Panc1 (cell line): ENCODE data around the gene UNC45B.

Experiments
- POLR2AphosphoS5 ChIP-seq: IDR thresholded peaks from 2 replicates; pipeline ENCODE4 v1.6.1; 2012; ENCODE audit warnings: mild to moderate bottlenecking, low read depth, low read length, moderate library complexity
- SIN3A ChIP-seq: IDR thresholded peaks from 2 replicates; pipeline ENCODE4 v1.6.1; 2012; ENCODE audit warnings: low read depth, mild to moderate bottlenecking, low read length, moderate library complexity, borderline replicate concordance; ENCODE audit not compliant: insufficient read depth
- TCF7L2 ChIP-seq: IDR thresholded peaks from 2 replicates; pipeline ENCODE4 v1.6.1; 2011; ENCODE audit warnings: mild to moderate bottlenecking, low read depth, low read length, inconsistent platforms
- TF ChIP-seq, protein P1 (sequence below): fragments of 450-650 bp; IDR thresholded peaks from 2 replicates; pipeline ENCODE4 v1.5.1; 2017; ENCODE audit warnings: mild to moderate bottlenecking
- TF ChIP-seq, protein P2 (sequence below), 2 experiments: IDR thresholded peaks; 2 replicates each; pipeline ENCODE4 v1.6.1; 2011 to 2012; ENCODE audit warnings: low read depth in 2 of 2, control low read depth in 1 of 2, low read length in 1 of 2, mild to moderate bottlenecking in 1 of 2, moderate library complexity in 1 of 2; ENCODE audit not compliant: insufficient read depth in 1 of 2

DNA sequence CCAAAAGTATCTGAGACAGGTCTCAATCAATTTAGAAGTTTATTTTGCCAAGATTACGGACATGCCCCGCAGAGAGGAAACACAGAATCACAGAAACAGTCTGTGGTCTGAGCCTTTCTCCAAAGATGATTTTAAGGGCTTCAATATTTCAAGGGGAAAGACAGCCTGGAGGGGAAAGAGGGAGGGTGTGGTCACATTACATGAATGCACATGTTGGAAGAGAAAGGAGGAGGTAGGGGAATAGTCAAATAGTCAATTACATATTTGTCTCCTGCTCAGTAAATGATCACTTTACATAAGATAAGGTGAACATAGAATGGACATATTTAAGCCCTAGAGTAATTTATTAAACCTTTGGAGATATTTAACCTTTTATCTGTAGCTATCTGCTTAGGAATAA is 12.3 kb downstream of the UNC45B start:
- TF ChIP-seq, protein P1, sequence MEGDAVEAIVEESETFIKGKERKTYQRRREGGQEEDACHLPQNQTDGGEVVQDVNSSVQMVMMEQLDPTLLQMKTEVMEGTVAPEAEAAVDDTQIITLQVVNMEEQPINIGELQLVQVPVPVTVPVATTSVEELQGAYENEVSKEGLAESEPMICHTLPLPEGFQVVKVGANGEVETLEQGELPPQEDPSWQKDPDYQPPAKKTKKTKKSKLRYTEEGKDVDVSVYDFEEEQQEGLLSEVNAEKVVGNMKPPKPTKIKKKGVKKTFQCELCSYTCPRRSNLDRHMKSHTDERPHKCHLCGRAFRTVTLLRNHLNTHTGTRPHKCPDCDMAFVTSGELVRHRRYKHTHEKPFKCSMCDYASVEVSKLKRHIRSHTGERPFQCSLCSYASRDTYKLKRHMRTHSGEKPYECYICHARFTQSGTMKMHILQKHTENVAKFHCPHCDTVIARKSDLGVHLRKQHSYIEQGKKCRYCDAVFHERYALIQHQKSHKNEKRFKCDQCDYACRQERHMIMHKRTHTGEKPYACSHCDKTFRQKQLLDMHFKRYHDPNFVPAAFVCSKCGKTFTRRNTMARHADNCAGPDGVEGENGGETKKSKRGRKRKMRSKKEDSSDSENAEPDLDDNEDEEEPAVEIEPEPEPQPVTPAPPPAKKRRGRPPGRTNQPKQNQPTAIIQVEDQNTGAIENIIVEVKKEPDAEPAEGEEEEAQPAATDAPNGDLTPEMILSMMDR: no peak
- TF ChIP-seq POLR2AphosphoS5 (no peak), SIN3A (no peak), TCF7L2 (no peak)
- TF ChIP-seq, protein P2, sequence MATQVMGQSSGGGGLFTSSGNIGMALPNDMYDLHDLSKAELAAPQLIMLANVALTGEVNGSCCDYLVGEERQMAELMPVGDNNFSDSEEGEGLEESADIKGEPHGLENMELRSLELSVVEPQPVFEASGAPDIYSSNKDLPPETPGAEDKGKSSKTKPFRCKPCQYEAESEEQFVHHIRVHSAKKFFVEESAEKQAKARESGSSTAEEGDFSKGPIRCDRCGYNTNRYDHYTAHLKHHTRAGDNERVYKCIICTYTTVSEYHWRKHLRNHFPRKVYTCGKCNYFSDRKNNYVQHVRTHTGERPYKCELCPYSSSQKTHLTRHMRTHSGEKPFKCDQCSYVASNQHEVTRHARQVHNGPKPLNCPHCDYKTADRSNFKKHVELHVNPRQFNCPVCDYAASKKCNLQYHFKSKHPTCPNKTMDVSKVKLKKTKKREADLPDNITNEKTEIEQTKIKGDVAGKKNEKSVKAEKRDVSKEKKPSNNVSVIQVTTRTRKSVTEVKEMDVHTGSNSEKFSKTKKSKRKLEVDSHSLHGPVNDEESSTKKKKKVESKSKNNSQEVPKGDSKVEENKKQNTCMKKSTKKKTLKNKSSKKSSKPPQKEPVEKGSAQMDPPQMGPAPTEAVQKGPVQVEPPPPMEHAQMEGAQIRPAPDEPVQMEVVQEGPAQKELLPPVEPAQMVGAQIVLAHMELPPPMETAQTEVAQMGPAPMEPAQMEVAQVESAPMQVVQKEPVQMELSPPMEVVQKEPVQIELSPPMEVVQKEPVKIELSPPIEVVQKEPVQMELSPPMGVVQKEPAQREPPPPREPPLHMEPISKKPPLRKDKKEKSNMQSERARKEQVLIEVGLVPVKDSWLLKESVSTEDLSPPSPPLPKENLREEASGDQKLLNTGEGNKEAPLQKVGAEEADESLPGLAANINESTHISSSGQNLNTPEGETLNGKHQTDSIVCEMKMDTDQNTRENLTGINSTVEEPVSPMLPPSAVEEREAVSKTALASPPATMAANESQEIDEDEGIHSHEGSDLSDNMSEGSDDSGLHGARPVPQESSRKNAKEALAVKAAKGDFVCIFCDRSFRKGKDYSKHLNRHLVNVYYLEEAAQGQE (IDR thresholded peaks at IDR 0.05; ENCODE audit: insufficient read depth in 1 of 2, low read depth in 2 of 2, low read length in 1 of 2): no peak
